Calu3 (cell line): ENCODE measurements around the gene L3MBTL3. TPM values are rescaled to one million over a fixed set of nuclear protein-coding genes. Genes with fewer than 3 reads are reported as not detected.

Experiments
- BruUV-seq: library from RNA; stranded (reverse); fragments of 400-500 nt; replicated peaks from 2 replicates; lab custom pipeline; 2021; lab: Mats Ljungman, UMichigan
- CTCF ChIA-PET: fragments of 300-600 bp; sonication (Branson Sonifier 250); formaldehyde crosslinking; loops from one replicate; lab custom pipeline; 2022; ENCODE audit warnings: antibody characterized with exemption; lab: Charles Lee
- DNase-seq: peaks from one replicate; pipeline ENCODE4 v3.0.0; 2022
- H3K27ac Mint-ChIP-seq: one replicate; pipeline ENCODE4 v1.8.0; 2022; ENCODE audit warnings: mixed read lengths; ENCODE audit not compliant: unreplicated experiment
- H3K27me3 Mint-ChIP-seq: one replicate; pipeline ENCODE4 v1.8.0; 2022; ENCODE audit warnings: mixed read lengths; ENCODE audit not compliant: unreplicated experiment
- H3K36me3 Mint-ChIP-seq: one replicate; pipeline ENCODE4 v1.8.0; 2022; ENCODE audit warnings: mild to moderate bottlenecking, moderate library complexity, mixed read lengths; ENCODE audit not compliant: insufficient read depth, unreplicated experiment
- H3K4me1 Mint-ChIP-seq: one replicate; pipeline ENCODE4 v1.8.0; 2022; ENCODE audit warnings: mild to moderate bottlenecking, low read depth, mixed read lengths; ENCODE audit not compliant: unreplicated experiment
- H3K4me3 Mint-ChIP-seq: one replicate; pipeline ENCODE4 v1.8.0; 2022; ENCODE audit warnings: mild to moderate bottlenecking, low read depth, moderate library complexity, mixed read lengths; ENCODE audit not compliant: unreplicated experiment
- H3K9me3 Mint-ChIP-seq: one replicate; pipeline ENCODE4 v1.8.0; 2022; ENCODE audit warnings: low read depth, mixed read lengths; ENCODE audit not compliant: unreplicated experiment
- intact Hi-C: fragments of 100-400 bp; cut with micrococcal nuclease; formaldehyde crosslinking; loops from one replicate; pipeline ENCODE4 v1.10.0; 2022; ENCODE audit not compliant: unreplicated experiment
- total RNA-seq: library from RNA; stranded (reverse); gene quantifications from 2 replicates; pipeline ENCODE4 v1.2.3, GENCODE V29; 2022
- TF ChIP-seq, protein P1 (sequence below): fragments of 200-600 bp; IDR thresholded peaks from one replicate; pipeline ENCODE4 v1.8.0; 2022; ENCODE audit warnings: antibody characterized with exemption; ENCODE audit not compliant: unreplicated experiment

The L3MBTL3 gene
- total RNA-seq, 1 experiment from 2014 or later: 9.6 TPM

DNA sequence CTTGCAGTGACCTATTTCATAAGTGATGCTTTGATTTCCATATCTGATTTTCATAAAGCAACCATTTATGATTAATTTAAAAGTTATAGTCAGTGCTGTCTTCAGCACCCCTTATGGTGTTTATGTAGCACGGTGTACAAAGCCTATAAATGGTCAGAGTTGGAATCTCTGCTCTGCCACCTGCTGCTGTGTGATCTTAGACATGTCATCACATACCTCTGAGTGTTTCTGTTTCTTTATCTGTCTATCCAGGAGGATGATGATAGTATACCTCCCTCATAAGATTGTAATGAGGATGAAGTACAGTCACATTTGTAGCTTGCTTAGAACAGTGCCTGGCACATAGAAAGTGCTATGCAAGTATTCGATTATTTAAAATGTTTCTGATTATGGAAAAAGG is 103.9 kb downstream of the L3MBTL3 start:
- no peak overlapping the region for H3K4me3 Mint-ChIP-seq
- H3K27me3 Mint-ChIP-seq: no peaks in the 10 kb centered on the region
- intact Hi-C loops: no loop called here
- DNase-seq: no peak
- no TSS peak for BruUV-seq
- no peaks in the 10 kb centered on the region for H3K36me3 Mint-ChIP-seq
- H3K27ac Mint-ChIP-seq: no peak overlapping the region
- no peaks in the 10 kb centered on the region for H3K4me1 Mint-ChIP-seq
- no peaks in the 10 kb centered on the region for H3K9me3 Mint-ChIP-seq
- CTCF ChIA-PET: no interaction called here
- TF ChIP-seq, protein P1, sequence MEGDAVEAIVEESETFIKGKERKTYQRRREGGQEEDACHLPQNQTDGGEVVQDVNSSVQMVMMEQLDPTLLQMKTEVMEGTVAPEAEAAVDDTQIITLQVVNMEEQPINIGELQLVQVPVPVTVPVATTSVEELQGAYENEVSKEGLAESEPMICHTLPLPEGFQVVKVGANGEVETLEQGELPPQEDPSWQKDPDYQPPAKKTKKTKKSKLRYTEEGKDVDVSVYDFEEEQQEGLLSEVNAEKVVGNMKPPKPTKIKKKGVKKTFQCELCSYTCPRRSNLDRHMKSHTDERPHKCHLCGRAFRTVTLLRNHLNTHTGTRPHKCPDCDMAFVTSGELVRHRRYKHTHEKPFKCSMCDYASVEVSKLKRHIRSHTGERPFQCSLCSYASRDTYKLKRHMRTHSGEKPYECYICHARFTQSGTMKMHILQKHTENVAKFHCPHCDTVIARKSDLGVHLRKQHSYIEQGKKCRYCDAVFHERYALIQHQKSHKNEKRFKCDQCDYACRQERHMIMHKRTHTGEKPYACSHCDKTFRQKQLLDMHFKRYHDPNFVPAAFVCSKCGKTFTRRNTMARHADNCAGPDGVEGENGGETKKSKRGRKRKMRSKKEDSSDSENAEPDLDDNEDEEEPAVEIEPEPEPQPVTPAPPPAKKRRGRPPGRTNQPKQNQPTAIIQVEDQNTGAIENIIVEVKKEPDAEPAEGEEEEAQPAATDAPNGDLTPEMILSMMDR: no peak

DNA sequence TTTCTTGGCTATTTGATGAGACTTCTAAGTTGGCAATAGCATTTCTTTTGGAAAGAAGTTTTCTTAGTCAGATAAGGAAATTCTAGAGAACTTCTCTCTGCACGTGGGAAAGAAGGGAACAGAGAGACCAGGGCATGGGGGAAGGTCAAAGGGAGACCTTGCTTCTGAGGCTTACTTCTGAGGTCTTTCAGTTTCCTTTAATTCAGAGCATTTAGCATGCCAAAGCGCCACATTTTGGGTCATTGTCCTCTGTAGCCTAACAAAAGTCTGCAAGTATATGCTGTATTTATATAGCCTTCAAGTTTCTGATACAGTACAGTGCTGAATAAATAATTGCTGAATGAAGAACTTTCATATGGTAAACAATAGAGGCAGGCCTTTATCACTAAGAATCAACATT is 108.8 kb downstream of the L3MBTL3 start:
- TF ChIP-seq, protein P1: no peak
- BruUV-seq: no TSS peak
- no peak overlapping the region for H3K27ac Mint-ChIP-seq
- CTCF ChIA-PET: no interaction called here
- no peaks in the 10 kb centered on the region for H3K9me3 Mint-ChIP-seq
- H3K27me3 Mint-ChIP-seq: no peaks in the 10 kb centered on the region
- H3K36me3 Mint-ChIP-seq: no peaks in the 10 kb centered on the region
- H3K4me1 Mint-ChIP-seq: no peaks in the 10 kb centered on the region
- DNase-seq: no peak
- no peak overlapping the region for H3K4me3 Mint-ChIP-seq
- intact Hi-C loops: no loop called here

DNA sequence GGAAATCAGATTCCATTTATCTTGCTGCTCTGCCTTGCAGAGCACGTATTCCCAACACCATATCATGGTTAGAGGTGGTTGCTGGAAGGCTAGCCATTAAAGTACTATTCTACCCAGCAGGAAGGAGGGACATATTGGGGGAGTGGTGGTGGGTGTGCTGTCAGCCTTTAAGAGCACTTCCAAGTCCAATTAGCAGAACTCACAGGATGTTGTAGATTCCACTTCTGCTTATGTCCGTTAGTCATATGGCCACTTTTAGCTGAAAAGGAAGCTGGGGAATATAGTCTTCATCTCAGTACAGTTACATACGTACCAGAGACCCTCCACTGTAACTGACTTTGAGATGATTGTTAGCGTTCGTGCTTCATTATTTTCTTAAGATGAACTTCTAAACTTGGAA is 109.9 kb downstream of the L3MBTL3 start:
- Mint-ChIP-seq H3K27me3 (no peaks in the 10 kb centered on the region), H3K4me1 (no peaks in the 10 kb centered on the region), H3K36me3 (no peaks in the 10 kb centered on the region), H3K27ac (no peak overlapping the region), H3K9me3 (no peaks in the 10 kb centered on the region), H3K4me3 (no peak overlapping the region)
- intact Hi-C loops: no loop called here
- BruUV-seq: no TSS peak
- TF ChIP-seq, protein P1: no peak
- CTCF ChIA-PET: no interaction called here
- DNase-seq: no peak

DNA sequence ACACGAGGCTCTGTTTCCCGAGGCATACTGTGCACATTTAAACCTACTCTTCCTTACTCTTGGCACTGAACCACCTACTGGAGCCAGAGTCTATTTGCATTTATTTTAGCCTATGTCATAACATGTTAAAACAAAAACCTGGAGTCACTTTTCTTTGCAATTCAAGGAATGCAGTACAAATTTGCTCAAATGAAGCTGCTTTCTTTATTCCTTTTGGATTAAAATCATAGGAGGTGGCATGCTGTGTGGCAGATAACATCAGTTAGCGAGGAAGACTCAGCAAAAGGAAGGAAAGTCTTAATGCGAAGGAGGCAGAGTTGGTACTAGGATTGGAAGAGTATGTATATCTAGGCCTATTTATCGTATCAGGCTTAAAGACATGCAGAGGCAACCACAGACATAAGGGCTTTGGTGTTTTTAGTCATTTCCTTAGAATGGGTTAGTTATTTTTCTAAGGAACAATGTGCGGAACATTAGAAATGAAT is 111.4 kb downstream of the L3MBTL3 start:
- no TSS peak for BruUV-seq
- Mint-ChIP-seq H3K36me3 (no peaks in the 10 kb centered on the region), H3K4me1 (no peaks in the 10 kb centered on the region), H3K27ac (no peak overlapping the region), H3K4me3 (no peak overlapping the region), H3K9me3 (no peaks in the 10 kb centered on the region), H3K27me3 (no peaks in the 10 kb centered on the region)
- intact Hi-C loops: no loop called here
- DNase-seq: no peak
- TF ChIP-seq, protein P1: no peak
- CTCF ChIA-PET: no interaction called here
